GM19455 (cell line): ENCODE measurements around the gene GPC3.

Experiments
- ATAC-seq: cut with Tn5 transposase; IDR thresholded peaks from one replicate; pipeline ENCODE4 v1.9.1; 2021; ENCODE audit not compliant: unreplicated experiment

The GPC3 gene

DNA sequence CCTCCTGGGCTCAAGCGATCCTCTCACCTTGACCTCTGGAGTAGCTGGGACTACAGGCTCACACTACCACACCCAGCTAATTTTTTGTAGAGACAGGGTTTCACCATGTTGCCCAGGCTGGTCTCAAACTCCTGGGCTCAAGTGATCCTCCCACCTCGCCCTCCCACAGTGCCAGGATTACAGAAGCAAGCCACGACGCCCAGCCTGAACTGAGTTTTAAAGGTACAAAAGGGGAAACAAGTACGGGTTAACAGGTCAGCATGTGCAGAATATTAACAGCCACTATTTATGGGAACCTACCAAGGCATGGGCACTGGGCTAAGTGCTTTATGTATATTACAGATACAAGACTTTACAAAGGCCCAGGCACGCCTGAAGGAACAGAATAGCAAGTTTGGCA lies 405.8 kb downstream of the GPC3 start:
- ATAC-seq, result no peak

DNA sequence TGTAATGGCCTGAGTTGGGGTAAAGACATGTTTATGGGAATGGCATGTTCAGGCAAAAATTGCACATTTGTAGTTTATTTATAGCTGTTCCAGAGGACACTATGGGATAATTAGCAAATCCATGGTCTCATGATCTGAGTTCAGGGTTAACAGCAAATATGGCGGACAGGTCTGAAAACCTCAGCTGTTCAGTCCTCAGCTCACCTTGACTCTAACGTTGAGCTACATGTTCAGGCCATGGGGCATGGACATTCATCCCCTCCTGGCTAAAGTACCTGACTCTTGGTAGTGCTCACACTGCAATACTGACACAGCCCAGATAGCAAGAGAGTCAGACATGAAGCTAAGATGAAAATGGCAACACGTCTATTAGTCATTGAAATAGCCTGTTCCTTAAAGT lies 408.5 kb downstream of the GPC3 start:
- no peak for ATAC-seq

DNA sequence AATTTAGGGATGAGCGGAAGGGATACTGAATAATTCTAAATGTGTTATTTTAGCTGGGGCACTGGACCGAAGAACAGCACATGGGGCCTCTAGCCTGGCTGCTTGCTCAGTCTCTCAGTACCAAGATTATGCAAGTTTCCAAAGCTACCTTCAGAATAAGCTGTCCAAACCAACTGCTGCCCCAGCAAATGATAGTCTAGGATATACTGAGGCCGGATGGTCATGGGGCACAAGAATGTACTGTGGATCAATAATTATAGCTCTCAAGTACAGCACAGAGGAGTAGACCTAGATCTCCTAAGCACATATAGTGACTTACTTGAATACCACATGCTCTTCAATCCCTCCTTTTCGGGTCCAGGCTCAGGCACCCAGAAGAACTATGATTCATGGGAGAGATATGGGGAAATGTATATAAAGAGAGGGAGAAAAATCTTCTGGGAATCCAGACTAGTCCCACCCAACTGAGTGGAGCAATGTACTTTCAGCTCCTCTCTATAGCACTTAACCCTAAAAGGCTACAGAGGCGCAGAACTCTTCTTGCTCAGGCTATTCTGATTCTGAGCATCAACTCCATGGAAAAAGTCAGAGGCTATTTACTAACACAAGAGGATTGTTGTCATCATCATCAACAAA lies 409.8 kb downstream of the GPC3 start:
- ATAC-seq, result no peak

DNA sequence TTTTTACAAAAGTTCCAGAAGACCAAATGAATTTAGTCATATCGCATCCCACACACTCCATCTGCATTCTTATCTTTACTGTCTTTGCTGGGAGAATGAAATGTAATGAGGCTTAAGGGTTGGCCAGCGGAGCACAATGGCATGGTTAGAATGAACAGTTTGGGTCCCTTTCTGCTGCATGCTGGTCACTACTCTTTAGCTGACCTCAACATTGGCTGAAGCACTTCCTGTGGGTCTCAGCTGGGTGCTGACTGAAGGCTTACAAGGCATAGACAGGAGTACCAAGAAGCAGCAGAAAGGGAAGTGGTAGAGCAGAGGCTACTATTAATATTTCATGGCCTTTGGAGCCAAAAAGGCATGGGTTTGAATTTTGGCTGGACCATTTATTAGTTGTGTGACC lies 410.7 kb downstream of the GPC3 start:
- ATAC-seq, result no peak

DNA sequence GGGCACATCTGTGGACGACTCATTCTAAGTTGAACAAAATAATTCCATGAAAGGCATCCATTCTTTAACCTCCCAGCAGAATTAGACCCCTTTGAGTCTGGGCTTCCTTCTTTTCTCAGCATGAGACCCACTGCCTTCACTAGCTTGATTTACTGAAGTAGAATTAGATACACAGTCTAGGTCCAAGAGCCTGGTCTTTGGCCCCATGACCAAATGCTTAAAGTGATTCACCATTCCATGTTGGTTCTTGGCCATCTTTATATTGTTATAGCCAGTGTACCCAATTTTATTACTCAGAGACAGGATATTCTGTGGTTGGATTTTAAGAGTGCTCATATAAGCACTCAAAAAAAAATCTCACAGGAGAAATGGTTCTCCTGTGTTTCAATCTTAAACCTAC lies 414.8 kb downstream of the GPC3 start:
- no peak for ATAC-seq

DNA sequence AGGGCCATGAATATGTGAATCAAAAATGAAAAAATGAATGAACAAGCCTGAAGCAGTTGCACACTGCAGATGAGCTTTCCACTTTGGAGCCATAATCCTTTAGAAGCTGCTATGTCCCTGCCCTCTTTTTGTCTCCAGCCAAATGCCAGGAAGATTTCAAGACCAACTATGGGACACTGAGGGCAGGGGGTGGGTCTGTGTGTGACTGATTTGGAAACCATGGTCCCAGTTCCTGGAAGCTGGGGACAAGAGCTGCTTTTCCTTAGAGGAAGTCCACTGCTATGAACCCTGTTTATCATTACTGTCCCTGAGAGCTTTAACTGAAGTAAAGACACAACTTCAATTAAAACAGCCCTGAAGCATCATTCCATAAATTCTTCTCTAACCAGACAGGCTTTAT lies 416.2 kb downstream of the GPC3 start:
- ATAC-seq, result no peak

DNA sequence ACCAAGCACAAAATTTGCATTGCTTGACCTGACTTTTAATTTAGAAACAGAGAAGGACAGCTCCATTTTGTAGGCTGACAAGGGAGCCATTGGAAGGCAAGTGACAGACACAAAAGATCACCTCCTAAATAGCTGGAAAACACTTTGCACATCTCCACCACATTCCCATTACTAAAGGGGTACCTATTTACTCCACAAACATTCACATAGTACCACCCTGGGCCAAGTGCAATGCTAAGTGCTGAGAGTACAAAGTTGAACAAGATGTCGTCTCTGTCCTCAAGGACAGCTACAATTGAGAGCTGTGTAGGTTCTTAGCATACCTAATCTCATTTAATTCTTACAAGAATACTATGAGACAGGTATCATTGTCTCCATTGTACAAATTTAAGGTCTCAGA lies 417.3 kb downstream of the GPC3 start:
- no peak for ATAC-seq

DNA sequence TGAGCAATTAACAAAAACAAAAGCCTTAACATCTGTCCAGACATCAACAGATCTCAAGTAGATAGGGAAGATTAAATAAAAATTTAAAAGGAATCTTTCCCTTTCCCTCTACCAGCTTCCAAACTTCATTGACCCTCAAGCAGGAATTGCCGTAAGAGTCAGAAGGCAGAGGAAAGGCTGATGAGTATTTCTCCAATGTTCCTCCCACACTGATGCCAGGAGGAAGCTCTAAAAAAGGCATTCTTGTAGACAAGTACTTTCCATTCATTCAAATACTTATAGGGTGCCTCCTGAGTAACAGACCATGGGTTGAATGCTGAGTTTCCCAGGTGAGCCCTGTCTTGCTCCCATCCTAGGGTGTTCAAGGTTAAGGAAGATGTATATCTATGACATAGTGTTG lies 418.5 kb downstream of the GPC3 start:
- ATAC-seq, result no peak

DNA sequence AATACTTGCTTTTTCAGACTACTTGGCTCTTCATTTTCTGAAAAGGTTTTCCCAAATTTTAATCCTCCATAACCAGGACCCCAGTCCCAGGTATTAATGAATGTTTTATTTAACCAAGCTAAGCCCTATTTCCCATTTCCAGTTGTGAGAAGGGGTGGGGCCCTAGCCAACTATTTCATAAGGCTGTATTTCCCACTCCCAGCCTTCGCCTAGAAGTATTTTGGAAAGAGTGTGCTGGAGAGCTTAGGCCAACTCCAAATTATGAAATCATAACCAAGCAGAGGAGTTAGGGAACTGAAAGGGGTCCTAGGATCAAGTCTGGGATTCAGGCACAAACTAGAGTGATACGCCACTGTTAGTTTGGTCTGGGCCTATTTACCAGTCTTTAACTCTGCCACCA lies 421.7 kb downstream of the GPC3 start:
- no peak for ATAC-seq

DNA sequence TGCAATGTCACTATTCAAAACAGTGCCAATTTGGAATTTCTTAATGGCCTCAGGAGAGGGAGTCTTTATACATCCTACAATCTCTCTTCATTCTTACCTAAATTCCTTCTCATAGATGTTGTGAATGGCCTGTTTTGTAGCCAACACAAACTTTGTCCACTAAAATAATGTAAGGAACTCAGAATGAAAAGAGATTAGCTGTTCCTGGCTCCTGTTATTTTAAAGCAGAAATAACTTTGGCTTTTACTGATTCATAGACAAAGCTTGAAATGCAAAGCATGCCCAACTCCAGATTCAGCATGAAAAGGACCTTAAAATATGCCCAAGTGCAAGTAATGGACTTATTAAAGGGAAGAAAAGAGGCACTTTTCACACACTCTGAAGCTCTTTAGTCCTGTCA lies 424.1 kb downstream of the GPC3 start:
- ATAC-seq, result no peak

DNA sequence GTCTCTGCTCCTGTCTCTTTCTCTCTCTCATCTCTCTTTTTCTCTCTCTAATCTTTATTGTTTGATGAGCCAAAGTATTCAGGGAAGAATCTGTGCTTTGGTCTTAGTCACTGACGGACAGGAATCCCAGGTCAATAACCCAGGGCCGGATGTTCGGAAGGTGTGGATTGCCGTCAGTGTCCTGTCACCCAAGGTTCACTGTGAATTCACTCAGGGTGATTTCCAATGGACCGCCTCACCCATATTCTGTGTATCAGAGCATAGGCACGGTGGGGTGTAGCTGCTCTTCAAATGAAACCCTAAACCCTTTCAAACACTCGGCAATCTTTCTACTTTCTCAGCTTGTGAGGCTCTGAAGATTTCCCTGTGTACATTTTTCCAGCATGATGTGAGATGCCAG lies 425.5 kb downstream of the GPC3 start:
- no peak for ATAC-seq

DNA sequence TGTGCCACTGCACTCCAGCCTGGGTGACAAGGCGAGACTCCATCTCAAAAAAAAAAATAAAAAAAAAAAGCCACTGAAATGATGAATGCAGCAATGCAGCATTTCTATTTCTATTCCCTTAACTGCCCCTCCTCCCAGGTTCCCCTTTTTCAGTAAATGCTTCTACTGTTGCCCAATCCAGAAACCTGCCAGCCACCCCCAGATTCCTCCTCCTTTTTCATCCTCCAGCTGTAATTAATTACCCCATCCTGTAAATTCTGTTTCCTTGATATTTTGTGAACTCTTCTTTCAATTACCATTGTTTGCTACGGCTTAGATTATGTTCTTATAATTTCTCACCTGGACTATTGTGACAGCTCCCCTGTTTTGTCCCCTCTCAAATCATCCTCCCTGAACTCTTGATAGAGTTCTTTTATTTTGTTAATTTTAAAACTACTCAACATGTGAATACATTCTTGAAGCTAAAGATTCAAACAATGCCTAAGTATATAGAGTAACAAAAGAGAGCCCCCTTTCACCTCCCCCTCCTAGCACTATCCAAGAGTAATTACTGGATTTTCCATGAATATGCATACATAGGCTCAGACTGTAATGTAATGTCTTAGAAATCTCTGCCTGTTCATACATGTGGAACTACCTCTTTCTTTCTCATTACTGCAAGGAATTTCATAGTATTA lies 429.5 kb downstream of the GPC3 start:
- ATAC-seq, result no peak

DNA sequence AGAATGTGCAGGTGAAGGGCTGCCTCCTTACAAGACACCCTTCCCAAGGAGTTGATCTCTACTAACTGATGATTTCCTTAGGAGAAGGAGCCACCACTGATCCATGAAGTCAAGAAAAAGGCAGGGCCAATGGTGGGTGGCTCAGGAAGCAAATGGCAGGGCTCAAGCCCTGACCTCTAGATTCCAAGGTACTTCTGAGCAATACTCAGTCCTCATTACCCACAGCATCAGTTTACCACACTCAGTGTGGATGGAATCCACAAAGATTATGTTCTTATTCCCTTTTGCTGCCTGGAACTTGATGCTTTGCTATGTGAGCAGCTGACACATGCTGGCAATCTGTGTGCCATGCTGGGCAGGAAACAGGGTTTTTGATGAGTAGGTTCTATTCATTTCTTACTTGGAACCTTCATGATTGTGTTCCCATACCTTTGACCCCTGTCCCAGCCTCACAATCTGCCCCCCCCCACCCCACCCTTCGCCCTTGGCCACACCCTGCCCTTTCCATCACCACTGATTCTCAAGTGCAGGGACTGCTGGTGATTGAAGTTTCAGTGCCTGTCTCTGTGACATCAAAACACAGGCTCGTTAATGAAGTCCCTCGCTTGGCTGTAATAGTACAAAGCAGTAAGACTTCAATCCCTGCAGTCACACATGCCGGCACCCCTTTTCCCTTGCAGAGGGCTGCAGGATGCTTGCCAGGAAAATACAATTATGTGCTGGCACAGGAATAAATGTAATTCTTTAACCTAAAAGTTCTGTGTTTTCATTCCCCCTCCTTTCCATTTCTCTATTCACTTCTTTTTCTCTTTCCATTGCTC lies 434.5 kb downstream of the GPC3 start:
- ATAC-seq, result no peak

DNA sequence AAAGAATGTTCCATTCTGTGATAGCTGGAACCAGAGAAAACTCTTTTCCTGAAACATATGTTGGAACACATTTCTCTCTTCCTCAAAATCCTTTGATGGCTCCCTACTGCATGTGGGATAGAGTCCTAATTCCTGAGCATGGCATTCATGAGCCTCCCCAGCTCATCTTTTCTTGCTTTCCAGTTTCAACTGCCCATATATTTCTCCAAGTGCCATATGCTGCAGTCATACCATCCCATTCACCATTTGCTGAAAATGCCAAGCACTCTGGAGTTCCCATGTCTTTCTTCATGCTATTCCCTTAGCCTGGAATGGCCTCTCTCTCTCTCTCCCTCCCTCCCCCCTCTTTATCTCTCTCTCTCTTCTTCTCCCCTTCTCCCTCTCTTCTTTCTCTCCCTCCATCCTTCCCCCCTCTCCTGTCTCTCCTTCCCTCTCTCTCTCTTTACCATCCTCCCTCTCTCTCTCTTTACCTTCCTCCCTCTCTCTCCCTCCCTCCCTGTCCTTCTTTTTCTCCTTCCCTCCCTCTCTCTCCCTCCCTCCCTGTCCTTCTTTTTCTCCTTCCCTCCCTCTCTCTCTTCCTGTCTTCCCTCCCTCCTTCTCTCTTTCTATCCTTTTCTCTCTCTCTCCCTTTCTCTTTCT lies 436.0 kb downstream of the GPC3 start:
- no peak for ATAC-seq

DNA sequence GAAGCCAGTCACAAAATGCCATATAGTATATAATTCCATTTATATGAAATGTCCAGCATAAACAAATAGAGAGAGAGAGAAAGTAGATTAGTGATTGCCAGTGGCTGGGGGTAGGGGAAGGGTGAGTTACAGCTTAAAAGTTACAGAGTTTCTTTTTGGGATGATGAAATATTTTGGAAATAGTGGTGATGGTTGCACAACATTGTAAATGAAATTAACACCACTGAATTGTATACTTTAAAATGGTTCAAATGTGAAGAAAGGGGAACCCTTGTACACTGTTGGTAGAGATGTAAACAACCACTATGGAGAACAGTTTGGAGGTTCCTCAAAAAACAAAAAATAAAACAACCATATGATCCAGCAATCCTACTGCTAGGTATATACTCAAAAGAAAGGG lies 439.0 kb downstream of the GPC3 start:
- no peak for ATAC-seq

DNA sequence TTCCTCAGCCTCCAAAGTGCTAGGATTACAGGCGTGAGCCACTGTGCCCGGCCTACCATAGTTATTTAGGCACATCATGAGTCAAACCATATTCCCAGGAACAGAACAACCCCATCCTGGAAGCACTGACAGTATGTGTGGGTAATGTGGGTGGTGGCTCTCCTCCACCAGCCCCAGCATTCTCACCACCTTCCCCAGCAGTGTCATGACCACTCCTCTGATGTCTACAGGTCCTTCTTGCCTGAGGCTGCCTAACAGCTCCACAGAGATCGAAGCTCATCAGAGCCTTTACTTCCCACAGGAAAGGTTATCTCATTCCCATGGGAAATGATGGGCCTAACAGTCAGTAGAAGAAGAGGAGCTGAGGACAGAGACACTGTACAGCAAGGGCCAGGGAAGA lies 440.6 kb downstream of the GPC3 start:
- ATAC-seq, result no peak

DNA sequence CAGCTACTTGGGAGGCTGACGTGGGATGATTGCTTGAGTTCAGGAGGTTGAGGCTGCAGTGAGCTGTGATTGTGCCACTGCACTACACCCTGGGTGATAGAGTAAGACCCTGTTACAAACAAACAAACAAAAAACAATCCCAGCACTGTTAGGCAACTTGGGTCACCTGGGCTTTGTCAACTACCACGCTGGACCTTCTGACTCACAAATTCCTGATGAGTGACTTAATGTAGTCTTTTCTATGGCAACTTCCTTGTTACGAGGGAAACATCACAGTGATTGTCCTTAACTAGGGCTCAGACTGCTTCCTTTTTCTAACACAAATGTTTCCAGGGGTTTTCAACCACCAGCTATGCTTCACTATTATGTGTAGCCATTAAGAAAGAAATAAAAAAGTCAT lies 441.3 kb downstream of the GPC3 start:
- ATAC-seq, result no peak

DNA sequence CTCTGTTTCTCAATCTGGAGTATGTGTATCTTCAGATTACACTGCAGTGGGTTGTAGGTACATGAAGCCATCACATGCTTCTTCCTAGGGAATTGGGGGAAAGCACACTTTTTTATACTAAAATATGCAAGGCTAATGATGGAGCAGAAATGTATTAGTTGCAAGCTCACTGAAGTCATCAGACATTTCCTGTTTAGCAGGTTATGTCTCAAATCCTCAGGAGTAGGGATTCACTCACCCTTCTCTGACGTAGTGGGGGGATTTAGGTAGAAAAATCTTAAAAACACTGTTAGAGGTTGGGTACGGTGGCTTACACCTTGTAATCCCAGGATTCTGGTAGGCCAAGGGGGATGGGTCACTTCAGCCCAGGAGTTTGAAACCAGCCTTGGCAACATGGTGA lies 441.7 kb downstream of the GPC3 start:
- no peak for ATAC-seq

DNA sequence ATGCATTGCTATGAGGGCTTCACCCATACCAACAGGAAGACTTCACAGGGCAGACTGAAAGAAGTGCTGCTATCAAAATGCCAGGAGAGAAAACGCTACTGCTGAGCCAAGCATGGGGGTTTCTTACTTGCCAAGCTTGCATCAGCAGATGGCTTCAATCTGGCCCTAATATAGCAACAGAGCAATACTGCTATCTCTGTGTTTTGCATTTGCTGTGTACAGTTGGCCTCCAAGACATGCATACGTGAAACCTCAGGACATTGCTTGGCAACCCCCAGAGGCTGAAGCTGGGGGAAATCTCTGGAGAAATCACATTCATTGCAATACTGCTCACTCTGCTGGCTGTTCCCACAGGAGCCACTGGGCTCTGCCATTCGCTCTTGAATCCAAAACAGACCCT lies 442.9 kb downstream of the GPC3 start:
- no peak for ATAC-seq

DNA sequence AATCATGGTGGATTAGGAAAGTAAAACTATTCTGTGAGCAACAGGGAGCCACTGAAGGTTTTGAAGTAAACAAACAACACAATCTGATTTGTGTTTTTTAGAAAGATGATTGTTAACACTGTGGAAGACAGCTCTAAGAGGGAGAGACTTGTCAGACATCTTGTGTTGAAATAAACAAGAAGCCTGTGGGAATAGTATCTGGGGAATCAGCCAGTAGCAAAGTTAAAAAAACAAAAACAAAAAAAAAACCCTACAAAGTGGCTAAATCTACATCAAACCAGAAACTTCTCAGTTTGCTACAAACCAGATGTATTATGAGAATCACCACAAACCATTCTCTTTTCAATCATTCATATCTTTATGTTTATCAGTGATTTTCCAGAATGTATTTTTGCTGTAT lies 444.4 kb downstream of the GPC3 start:
- ATAC-seq, result no peak

DNA sequence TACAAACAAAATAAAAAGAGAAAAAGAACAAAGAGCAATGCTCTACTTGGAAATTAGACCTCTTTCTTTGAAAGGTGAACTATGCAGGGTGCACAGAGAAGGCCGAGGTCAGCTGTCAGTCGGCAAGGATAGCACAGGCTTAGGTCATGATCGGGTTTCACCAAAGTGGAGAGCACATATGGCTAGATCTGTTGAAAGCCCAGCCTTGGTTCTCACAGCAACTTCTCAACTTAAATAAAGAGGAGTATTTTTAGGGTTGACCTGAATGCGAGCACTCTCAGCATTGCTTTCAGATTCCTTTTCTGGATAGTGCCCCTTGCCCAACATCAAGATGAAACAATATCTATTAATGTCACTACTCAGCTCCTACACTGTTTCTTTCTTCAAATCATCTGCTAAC lies 447.2 kb downstream of the GPC3 start:
- no peak for ATAC-seq

DNA sequence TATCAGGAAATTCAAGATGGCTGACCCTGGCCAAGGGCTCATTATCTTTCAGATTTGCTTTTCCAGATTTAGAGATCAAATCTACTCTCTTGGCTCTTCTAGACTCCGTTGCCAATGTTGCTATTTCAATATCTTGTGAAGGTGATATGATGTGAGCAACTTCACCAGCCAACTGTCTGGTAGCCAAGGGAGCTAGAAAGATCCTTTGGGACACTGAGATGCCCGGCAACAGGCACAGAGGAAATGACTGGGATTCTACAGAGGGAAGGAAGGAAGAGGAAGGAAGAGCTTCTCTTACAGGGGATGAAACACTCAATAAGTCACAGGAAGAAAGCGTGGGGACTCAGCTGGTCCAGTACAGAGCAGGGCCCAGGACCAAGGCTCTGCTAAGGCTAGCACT lies 448.3 kb downstream of the GPC3 start:
- ATAC-seq, result no peak
